HL-60 (cell line): ENCODE data around the gene GALNT9.

Source experiments
- CTCF ChIP-seq: IDR thresholded peaks from one replicate; pipeline ENCODE4 v1.5.1; 2011; ENCODE audit warnings: low read length, control low read depth, inconsistent platforms; ENCODE audit not compliant: insufficient read depth
- POLR2AphosphoS5 ChIP-seq: IDR thresholded peaks from 2 replicates; pipeline ENCODE4 v1.6.1; 2012; ENCODE audit warnings: low read depth
- REST ChIP-seq: IDR thresholded peaks from 2 replicates; pipeline ENCODE4 v1.6.1; 2012; ENCODE audit warnings: low read depth; ENCODE audit not compliant: insufficient replicate concordance
- SPI1 ChIP-seq: IDR thresholded peaks from 2 replicates; pipeline ENCODE4 v1.6.1; 2012; ENCODE audit warnings: low read depth, mild to moderate bottlenecking, borderline replicate concordance

- TF ChIP-seq POLR2AphosphoS5 (no peak), CTCF (no peak), REST (no peak), SPI1 (no peak)
Observed at GRCh38 chr12:132345126-132345525, 15.7 kb upstream of the GALNT9 start.
